ENCODE data around the gene PRPF39.
"Not testable (repeated sequence)": the region's sequence is repeated elsewhere in the genome, so short reads cannot be mapped to it uniquely, and the experiment has no call there.

Gene PRPF39

GRCh38 chr14:45140661-45141187 lies 56.8 kb downstream of the PRPF39 start:
- DNase-seq: no peak

GRCh38 chr14:45142083-45142482 lies 58.2 kb downstream of the PRPF39 start:
- DNase-seq: not testable (repeated sequence)

GRCh38 chr14:45144658-45145057 lies 60.7 kb downstream of the PRPF39 start:
- no peak for DNase-seq

GRCh38 chr14:45145214-45145613 lies 61.3 kb downstream of the PRPF39 start:
- no peak for DNase-seq

- DNase-seq: no peak
These were observed 65.7 kb downstream of the PRPF39 start for GRCh38 chr14:45149602-45150001.

- no peak for DNase-seq
These were observed 66.5 kb downstream of the PRPF39 start for GRCh38 chr14:45150386-45150890.

GRCh38 chr14:45156067-45156466 lies 72.2 kb downstream of the PRPF39 start:
- no peak for DNase-seq
